HG03280 (cell line): ENCODE data around the gene JUND.

Experiments
- ATAC-seq: cut with Tn5 transposase; IDR thresholded peaks from one replicate; pipeline ENCODE4 v1.9.1; 2021; ENCODE audit warnings: mild to moderate bottlenecking, moderate library complexity; ENCODE audit not compliant: unreplicated experiment

The JUND gene

DNA sequence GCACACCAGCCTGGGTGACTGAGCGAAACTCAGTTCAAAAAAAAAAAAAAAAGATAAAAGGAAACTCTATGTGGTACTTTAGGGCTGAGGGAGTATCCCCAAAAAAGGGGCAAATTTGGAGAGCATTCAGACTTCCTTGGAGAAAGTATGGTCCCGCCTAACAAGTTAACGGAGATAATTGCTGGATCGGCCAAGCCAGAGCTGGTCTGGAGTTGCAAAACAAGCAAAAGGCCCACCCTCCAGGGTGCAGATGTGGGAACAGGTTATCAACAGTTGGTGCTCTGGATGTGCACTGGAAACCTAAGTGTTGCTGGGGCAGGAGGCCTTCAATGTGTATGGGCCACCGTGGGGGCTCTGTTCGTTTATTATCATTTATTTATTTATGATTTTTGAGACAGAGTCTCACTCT lies 10.0 kb downstream of the JUND start:
- no peak for ATAC-seq

DNA sequence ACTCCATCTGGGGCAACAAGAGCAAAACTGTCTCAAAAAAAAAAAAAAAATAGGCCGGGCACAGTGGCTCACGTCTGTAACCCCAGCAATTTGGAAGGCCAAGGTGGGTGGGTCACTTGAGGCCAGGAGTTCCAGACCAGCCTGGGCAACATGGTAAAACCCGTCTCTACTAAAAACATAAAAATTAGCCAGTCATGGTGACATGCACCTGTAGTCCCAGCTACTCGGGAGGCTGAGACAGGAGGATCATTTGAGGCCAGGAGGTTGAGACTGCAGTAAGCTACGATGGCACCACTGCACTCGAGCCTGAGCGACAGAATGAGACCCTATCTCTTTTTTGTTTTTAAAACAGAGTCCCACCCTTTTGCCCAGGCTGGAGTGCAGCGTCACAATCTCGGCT lies 11.1 kb downstream of the JUND start:
- no peak for ATAC-seq

DNA sequence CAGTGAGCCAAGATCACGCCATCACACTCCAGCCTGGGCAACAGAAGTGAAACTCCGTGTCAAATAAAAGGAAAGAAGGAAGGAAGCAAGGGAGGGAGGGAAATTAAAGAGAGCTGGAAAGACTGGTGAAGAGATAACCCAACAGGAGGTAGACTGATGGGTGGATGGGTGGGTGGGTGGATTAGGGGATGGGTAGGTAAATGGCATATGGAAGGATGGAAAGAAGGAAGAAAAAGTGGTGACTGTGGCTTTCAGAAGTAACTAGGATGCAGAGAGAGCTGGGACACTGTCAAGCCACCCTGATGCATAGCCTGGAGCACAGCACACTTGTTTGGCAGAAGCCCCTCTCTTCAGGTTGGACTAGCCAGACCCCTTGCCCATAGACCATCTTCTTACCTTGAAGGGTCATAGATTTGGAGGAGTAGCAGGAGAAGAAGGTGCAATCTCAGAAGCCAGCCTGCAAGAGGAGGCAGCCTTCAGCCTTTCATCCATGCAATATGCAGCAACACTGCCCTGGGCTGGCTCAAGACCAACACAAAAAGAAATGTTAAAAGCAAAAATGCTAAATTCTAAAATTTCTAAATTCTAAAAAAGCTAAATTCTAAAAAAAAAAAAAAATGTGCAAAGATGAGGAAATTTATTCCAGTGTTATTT lies 12.2 kb downstream of the JUND start:
- ATAC-seq, result no peak

DNA sequence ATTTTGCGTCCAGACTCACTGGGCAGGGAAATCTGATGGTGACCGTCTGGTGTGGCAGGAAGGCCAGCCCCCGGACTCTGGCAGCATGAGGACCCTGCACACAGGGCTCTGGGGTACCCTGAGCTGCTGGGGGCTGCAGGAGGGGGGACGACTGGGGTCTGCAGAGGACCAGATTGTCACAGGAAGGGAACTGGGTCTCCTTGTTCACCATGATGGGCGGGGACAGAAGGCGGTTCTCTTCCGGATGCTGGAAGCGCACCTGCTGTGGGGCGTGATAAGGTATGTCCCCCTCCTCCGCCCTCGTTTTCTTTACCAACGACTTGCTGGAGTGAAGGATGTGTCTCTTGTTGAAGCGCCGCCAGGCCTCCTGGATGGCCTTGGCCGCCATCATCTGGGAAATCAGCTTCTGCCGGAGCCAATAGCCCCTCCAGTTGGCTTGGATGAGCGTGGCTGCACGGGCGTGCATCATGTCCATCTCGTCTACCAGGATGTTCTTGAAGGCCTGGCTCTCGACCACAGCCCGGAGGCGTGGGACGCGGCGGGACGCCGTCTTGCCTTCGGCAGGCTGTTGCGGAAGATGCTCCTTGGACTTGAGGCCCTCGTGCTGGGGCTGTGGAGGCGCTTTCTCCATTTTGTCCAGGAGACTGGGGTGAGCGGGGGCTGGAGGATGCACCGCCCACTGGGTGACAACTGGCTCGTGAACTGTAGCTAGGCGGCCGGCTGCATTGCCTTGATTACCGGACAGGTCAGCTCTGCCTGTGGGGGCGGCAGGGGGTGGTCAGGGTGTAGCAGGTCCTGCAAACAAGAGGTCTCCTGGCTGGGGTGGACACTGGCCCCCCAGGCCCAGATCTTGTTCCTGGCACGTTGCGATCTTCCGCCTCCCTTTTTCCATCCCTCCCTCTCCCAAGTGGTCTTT lies 14.4 kb downstream of the JUND start:
- ATAC-seq, result no peak

DNA sequence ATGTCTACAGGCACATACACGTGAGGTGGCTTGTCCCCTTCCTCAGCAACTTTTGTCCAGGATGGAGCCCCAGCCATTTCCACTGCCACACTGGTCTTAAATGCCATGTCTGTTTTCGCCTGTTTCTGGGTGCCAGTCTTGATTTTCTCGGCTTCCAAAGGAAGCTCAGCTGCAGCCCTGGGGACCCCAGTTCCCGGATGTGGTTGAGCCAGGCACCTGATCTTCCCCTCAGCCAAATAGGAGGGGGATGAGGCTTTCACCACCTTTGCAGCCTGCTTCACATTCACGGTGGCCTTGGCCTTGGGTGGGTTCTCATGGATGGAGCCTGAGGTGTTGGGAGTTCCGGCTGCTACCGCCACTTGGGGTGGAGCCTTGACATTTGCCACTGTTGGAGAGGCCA lies 15.8 kb downstream of the JUND start:
- no peak for ATAC-seq

DNA sequence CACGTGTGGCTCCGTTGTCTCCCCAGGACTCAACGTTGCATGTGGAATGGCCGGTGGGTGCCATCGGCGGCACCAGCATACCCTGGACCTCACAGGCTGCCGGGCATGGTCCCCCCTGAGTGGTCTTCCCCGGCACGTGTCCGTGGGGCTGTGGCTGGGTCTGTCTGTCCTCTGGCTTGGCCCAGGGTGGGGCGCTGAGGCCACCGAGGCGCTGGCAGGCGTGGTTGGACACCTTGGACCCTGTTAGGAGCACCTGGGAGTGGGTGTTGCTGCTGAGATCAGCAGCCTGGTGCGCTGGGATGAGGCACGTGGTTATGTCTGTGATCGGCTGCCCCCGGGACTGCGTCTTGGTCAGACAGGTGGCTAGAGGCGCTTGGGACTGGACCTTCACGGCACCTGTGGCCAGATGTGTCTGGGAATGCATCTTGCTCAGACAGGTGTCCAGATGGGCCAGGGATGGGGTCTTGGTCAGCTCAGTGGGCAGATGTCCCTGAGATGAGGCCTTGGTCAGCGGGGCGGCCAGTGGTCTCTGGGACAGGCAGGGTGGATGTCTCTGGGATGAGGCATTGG lies 16.4 kb downstream of the JUND start:
- ATAC-seq, result no peak

DNA sequence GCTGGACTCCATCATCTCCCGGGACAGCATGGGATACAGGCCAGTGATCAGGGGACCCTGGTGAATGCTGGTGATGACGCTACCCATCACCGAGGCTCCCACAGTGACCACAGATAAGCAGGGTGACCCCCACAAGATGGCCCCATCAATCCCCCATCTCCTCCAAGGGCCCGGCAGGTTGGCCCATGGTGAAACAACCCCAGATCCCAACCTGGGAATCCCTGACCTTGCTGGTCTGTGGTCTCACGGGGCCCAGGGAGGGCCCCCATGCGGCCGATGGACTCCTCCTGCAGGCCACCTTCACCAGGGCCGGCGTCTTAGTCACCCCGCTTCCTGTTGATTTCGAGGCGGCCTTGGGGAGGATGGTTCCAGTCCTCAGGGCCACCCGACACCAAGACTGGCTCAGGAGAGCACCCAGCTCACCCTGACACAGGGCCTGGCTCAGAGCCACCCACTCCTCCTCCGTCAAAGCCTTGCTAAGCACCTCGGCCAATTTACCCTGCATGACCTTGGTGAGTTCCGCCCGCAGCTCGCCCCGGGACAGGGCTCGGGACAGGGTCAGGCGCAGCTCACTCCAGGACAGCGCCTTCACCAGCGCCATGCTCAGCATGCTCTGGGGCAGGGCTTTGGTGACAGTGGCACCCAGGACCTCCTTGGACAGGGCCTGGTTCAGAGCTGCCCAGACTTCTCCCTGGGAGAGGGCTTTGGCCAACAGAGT lies 17.1 kb downstream of the JUND start:
- no peak for ATAC-seq

DNA sequence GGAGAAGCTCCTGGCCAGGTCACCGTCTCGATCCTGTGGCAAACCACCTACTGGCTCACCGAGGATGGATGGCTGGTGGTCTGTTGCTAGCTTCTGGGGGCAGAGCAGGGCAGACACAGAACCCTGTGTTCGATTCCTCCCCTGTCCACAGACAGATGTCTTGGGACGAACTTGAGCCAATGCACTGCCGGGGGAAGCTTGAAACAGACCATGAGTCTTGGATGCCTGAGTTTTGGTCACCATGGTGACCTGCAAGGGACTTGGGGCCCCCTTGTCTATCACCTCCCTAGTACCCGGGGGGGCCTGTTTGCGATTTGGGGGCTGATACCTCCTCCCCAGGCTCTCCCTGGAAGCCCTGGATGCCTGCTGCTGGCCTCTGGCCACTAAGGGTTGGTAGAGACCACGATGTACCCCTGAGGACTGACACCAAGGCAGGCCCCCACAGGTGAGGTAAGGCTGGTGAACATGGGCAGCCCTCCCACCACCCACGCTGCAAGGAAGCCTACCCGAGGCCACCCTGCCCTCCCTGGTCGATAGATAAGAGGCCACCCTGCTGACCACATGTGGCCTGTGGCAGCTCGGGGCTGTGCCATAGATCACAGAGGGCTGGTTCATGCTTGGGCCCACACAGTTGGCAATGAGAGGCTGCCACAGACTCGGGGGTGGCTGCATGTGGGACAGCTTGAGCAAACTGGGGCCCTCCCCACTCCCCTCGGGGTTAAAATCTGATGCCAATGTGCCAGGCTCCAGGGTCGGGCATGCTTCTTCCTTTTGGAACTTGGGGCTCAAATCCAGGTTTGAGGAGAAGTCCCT lies 17.9 kb downstream of the JUND start:
- no peak for ATAC-seq

DNA sequence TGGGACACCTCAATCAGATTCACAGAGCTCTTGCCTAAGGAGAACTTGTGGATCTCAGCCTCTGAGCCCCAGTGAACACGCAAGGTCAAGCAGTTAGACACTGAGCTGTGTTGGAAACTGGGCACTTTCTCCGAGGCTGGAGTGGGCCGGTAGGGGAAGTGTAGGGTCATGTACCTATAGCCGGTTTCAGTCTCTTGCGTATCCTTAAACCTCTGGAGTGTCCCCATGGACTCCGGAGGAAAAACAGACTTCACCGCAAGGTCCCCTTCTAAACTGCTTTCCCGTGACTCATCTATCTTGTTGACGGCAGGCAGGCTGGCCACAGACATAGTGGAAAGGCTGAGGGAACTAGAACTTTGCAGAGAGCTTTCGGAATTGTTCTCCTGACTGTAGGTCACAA lies 18.5 kb downstream of the JUND start:
- no peak for ATAC-seq

DNA sequence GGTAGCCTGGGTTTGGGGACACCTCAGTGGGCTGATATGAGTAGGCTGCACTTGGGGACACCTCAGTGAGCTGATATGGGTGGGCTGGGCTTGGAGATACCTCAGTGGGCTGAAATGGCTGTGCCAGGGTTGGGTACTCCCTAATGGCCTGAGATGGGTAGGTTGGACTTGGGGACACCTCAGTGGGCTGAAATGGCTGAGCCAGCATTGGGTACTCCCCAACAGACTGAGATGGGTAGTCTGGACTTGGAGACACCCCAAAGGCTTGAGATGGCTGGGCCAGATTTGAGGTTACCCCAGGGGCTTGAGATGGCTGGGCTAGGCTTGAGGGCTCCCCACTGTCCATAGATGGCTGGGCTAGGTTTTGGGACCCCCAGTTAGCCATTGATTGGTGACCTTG lies 19.3 kb downstream of the JUND start:
- no peak for ATAC-seq

DNA sequence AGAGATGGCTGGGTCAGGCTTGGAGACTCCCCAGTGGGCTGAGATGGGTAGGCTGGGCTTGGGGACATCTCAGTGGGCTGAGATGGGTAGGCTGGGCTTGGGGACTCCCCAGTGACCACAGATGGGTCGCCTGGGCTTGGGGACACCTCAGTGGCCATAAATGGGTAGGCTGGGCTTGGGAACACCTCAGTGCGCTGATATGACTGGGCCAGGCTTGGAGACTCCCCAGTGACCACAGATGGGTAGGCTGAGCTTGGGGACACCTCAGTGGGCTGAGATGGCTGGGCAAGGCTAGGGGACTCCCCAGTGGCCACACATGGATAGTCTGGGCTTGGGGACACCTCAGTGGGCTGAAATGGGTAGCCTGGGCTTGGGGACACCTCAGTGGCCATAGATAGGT lies 19.9 kb downstream of the JUND start:
- no peak for ATAC-seq

DNA sequence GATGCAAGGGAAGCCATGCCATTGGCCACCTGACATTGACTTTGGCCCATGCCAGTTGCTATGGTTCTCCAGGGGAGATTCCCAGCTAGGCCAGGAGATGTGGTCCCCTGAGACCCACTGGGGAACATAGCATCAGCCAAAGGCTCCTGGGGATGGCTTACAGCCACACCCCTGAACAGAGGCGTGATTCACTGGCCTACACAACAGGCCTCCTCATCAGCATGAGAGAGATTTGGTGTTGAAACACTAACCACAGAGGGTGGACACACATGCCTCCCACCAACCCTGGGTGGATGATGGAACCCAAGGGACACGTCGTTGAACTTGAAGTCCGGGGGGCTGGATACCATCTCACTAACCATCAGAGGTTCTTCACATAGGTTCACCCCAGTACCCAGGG lies 21.5 kb downstream of the JUND start:
- no peak for ATAC-seq

DNA sequence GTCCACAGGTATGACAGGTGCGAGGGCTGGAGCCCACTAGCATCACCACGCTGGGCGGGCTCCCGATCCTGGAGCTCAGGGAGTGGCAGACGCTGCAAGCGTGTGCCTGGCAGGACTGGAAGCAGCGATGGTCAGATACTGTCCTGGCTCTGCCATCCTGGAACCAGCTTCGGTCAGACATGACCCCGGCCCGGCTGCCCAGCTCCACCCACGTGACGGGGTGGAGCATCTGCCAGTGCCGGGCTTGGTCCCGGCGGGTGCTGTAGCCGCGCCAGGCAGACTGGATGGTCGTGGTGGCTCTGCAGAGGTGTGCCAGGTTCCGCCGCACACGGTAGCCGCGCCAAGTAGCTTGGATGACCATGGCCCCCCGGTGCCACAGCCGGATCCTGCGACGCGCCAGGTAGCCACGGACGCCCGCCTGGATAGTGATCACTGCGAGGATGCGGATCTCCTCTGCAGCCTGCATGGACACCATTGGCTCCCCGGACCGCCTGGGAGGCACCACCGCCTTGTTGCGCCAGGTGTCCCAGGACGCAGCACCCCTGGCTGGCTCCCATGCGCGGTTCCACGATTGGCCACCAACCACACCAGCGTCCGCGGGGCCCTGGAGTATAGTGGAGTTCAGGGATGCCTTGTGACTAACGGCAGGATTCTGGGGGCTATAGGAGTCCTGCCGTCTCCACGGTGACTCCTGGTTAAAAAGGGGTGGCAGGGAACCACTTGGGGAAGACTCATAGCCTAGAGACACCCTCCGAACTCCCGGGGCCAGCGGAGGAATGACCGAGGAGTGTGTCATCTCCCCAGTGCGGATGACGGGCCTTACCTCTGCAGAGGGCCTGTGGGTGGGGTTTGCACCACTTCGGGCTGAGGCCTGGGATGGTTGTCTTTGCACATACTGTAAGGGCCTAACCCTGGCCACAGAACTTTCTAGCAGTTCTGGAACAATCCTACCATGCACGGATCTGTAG lies 23.6 kb downstream of the JUND start:
- no peak for ATAC-seq

DNA sequence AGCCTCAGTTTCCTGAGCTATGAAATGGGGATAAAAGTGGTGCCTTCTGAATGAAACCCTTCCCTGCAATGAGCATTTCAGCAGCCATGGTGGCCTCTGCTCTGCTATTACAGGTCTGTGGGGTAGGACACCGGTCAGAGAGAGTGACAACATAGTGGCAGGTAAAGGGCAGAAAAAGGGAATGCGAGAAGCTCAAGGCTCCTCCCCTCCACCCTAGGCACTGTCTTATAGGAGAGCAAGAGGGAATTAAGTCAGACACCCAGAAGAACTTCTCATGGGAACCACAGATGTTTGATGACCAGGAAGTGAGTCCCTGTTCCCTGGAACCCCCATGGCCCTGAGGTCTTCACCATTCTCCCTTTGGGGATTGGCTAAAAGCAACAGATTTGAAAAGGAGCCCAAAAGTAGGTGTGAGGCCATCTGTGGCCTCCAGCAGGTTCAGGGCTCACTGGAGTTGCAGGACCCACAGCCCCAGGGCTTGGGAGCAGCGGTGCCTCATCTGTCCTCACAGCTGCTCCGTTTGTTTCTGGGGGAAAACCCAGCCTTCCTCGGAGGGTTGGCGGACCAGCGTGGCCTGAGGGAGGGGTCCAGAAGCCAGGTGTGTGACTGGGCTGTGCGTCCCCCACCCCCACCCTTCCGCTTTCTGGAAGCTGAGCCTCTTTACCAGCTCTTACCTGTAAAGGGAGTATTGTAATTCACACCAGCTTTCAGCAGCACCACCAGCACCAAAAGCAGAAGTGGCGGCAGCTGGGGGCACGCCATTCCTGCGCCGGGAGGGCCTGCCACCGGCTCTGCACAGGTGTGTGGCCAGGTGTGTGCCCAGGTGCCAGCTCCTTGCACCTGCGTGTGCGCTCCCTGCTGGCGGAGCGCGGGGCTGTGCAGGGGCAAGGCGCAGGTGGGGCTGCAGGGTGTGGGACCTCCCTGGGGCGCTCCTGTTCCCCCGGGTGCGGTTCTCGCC lies 26.6 kb downstream of the JUND start:
- ATAC-seq, result no peak

DNA sequence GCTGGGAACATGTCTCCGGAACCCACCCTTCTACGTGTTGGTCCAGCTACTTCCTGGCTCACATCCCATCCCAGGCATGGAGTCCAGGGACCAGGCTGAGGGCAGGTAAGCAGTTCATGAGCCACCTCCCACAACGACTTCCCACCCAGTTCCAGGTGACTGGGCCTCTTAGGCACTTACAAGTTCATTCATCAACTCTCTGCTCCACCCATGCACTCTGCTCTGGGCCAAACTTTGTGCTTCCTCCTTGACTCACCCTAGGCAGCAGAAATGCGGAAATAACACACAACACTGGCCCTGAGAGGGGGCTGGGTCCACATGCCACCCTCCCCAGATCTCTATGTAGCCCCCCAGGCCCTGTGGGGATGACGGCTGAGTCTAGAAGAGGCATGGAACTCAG lies 27.7 kb downstream of the JUND start:
- ATAC-seq, result no peak

DNA sequence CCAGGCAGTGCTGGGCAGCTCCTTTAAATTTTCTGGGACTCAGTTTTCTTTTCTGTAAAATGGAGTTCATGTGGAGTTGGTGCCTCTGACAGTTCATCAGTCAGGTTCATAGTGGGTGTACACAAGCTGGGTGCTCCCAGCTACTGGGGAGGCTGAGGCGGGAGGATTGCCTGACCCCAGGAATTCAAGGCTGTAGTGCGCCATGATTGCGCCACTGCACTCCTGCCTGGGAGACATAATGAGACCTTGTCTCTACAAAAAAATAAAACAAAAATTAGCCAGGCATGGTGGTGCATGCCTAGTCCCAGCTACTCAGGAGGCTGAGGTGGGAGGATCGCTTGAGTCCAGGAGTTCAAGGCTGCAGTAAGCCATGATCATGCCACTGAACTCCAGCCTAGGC lies 28.3 kb downstream of the JUND start:
- no peak for ATAC-seq

DNA sequence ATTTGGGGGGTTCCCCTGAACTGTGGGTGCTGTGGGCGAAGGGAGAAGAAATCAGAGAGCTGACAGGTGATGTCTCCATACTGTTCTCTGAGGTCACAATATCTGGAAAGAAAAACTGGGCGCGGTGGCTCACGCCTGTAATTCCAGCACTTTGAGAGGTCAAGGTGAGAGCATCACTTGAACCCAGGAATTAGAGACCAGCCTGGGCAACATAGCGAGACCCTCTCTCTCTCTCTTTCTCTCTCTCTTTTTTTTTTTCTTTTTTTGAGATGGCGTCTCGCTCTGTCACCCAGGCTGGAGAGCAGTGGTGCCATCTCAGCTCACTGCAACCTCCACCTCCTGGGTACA lies 29.1 kb downstream of the JUND start:
- no peak for ATAC-seq

DNA sequence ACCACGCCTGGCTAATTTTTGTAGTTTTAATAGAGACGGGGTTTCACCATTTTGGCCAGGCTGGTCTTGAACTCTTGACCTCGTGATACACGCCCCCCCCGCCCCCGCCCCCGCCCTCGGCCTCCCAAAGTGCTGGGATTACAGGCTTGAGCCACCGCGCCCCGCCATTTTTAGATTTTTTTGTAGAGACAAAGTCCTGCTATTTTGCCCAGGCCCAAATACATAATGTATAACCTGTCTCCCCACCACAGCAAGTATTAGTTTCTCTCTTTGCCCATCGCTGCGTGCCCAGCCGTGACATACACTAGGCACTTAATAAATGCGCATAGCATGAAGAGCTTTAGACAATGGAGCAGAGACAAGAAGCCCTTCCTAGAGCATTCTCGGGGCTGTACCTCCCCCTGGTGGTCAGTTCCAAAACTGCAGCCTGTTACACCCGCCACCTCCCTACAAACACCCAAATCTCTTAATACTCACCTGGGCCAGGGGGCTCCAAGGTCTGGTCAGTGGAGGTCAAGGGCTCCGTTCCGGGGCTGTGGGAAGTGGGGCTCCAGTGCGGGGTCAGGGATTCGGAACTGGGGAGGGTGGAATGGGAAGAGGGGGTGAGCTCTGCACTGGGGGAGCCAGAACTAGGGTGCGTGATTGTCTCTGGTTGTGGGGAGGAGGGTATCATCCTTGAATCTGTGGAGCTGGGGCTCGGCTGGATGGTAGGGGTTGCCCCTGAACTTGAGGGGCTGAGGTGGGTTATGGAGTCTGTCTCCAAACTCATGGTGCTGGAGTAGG lies 29.6 kb downstream of the JUND start:
- ATAC-seq, result no peak
